GM19328 (cell line): ENCODE measurements around the gene DAB1.
A peak's percentile ranks its signal among the peaks of the same experiment; 100 is the strongest.

Experiments
- ATAC-seq: cut with Tn5 transposase; IDR thresholded peaks from one replicate; pipeline ENCODE4 v1.9.1; 2021; ENCODE audit warnings: mild to moderate bottlenecking, moderate library complexity; ENCODE audit not compliant: unreplicated experiment

DAB1 gene

GRCh38 chr1:57321776-57322175, 102.1 kb downstream of the DAB1 start:
- no peak for ATAC-seq

- no peak for ATAC-seq
Measured at GRCh38 chr1:57319791-57320190, 104.1 kb downstream of the DAB1 start.

- no peak for ATAC-seq
Measured at GRCh38 chr1:57319165-57319564, 104.7 kb downstream of the DAB1 start.

- ATAC-seq = no peak
Measured at GRCh38 chr1:57316861-57317260, 107.0 kb downstream of the DAB1 start.

GRCh38 chr1:57316291-57316690, 107.6 kb downstream of the DAB1 start:
- ATAC-seq = no peak

GRCh38 chr1:57312869-57313268, 111.0 kb downstream of the DAB1 start:
- ATAC-seq = no peak

- no peak for ATAC-seq
Measured at GRCh38 chr1:57311411-57311810, 112.4 kb downstream of the DAB1 start.

- no peak for ATAC-seq
Measured at GRCh38 chr1:57311006-57311405, 112.9 kb downstream of the DAB1 start.

GRCh38 chr1:57309630-57310029, 114.2 kb downstream of the DAB1 start:
- ATAC-seq = no peak

GRCh38 chr1:57307392-57308170, 116.3 kb downstream of the DAB1 start:
- peak; percentile 63 for ATAC-seq

- no peak for ATAC-seq
Measured at GRCh38 chr1:57304591-57304990, 119.3 kb downstream of the DAB1 start.

- no peak for ATAC-seq
Measured at GRCh38 chr1:57302812-57303596, 120.9 kb downstream of the DAB1 start.

GRCh38 chr1:57300186-57300585, 123.7 kb downstream of the DAB1 start:
- ATAC-seq = no peak

GRCh38 chr1:57296726-57297250, 127.1 kb downstream of the DAB1 start:
- no peak for ATAC-seq

- ATAC-seq = no peak
Measured at GRCh38 chr1:57295326-57295725, 128.5 kb downstream of the DAB1 start.

- no peak for ATAC-seq
Measured at GRCh38 chr1:57294177-57294576, 129.7 kb downstream of the DAB1 start.

GRCh38 chr1:57293214-57293613, 130.6 kb downstream of the DAB1 start:
- ATAC-seq = no peak

- ATAC-seq = no peak
Measured at GRCh38 chr1:57289781-57290180, 134.1 kb downstream of the DAB1 start.

GRCh38 chr1:57285992-57286391, 137.9 kb downstream of the DAB1 start:
- ATAC-seq = no peak

GRCh38 chr1:57282411-57282810, 141.4 kb downstream of the DAB1 start:
- no peak for ATAC-seq

- no peak for ATAC-seq
Measured at GRCh38 chr1:57281324-57281723, 142.5 kb downstream of the DAB1 start.
